ENCODE measurements around the gene STARD5.
"Not testable (repeated sequence)": the region's sequence is repeated elsewhere in the genome, so short reads cannot be mapped to it uniquely, and the experiment has no call there.

Gene STARD5

DNA sequence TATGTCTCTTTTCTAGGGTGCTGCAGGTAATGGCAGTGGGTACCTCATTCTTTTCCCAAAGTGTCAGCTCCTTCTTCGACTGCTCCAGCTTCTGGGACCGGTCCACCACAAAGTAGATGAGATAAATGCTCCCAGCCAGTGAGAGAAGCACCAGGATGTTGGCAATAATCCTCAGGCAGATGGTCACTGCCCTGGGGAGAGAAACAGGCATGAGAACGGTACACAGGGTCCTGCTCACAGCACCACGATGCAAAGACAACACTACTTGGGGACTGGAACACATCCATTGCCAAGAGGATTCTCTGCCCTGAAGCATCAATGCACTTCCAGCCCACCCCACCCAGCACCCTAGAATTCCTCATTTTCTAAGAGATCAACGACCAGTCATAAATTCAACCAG, 27.7 kb upstream of the STARD5 start:
- Histone ChIP-seq H3K4me1 (no peaks in the 10 kb centered on the region), H3K9me3 (no peaks in the 10 kb centered on the region), H3K4me3 (ENCODE audit: low read depth, low read length) (no peak overlapping the region), H3K27me3 (no peaks in the 10 kb centered on the region), H3K36me3 (no peaks in the 10 kb centered on the region)
- DNase-seq, result no peak
- TF ChIP-seq, protein P1, sequence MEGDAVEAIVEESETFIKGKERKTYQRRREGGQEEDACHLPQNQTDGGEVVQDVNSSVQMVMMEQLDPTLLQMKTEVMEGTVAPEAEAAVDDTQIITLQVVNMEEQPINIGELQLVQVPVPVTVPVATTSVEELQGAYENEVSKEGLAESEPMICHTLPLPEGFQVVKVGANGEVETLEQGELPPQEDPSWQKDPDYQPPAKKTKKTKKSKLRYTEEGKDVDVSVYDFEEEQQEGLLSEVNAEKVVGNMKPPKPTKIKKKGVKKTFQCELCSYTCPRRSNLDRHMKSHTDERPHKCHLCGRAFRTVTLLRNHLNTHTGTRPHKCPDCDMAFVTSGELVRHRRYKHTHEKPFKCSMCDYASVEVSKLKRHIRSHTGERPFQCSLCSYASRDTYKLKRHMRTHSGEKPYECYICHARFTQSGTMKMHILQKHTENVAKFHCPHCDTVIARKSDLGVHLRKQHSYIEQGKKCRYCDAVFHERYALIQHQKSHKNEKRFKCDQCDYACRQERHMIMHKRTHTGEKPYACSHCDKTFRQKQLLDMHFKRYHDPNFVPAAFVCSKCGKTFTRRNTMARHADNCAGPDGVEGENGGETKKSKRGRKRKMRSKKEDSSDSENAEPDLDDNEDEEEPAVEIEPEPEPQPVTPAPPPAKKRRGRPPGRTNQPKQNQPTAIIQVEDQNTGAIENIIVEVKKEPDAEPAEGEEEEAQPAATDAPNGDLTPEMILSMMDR (IDR thresholded peaks at IDR 0.05; ENCODE audit: low read depth, low read length), result no peak

DNA sequence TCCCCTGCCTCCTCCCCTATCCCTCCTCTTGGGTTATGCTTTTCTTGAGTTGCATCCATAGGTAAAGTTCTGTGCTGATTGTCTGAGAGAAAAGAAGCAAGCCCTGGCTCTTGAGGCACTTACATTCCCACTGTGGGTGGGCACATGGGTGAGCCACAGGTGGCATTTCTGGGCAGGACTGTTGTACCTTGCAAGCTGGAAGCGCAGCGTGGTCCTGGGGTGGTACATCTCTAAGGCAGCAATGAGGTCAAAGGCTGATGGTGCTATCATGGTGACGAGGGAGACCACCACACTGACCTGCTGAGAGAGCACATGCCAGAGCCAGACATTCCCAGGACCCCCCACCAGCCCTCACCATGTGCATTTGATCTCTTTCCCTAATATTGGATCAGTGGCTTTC, 25.3 kb upstream of the STARD5 start:
- no peak for DNase-seq
- Histone ChIP-seq H3K36me3 (no peaks in the 10 kb centered on the region), H3K27me3 (no peaks in the 10 kb centered on the region), H3K4me3 (ENCODE audit: low read depth, low read length) (no peak overlapping the region), H3K4me1 (no peaks in the 10 kb centered on the region), H3K9me3 (no peaks in the 10 kb centered on the region; the same call in 1 of the 2 replicates)
- TF ChIP-seq, protein P1 (IDR thresholded peaks at IDR 0.05; ENCODE audit: low read depth, low read length), result no peak

GRCh38 chr15:81348691-81349090, 24.8 kb upstream of the STARD5 start:
- not testable (repeated sequence) for H3K4me1 ChIP-seq; H3K27me3 ChIP-seq; H3K4me3 ChIP-seq (ENCODE audit: low read depth, low read length); H3K9me3 ChIP-seq; H3K36me3 ChIP-seq; DNase-seq

- DNase-seq, result no peak
- Histone ChIP-seq H3K36me3 (no peaks in the 10 kb centered on the region), H3K27me3 (no peaks in the 10 kb centered on the region), H3K4me1 (no peaks in the 10 kb centered on the region), H3K9me3 (no peaks in the 10 kb centered on the region; the same call in 1 of the 2 replicates), H3K4me3 (ENCODE audit: low read depth, low read length) (no peak overlapping the region)
- TF ChIP-seq, protein P1 (IDR thresholded peaks at IDR 0.05; ENCODE audit: low read depth, low read length), result no peak
Observed at GRCh38 chr15:81347910-81348309, 24.0 kb upstream of the STARD5 start.

DNA sequence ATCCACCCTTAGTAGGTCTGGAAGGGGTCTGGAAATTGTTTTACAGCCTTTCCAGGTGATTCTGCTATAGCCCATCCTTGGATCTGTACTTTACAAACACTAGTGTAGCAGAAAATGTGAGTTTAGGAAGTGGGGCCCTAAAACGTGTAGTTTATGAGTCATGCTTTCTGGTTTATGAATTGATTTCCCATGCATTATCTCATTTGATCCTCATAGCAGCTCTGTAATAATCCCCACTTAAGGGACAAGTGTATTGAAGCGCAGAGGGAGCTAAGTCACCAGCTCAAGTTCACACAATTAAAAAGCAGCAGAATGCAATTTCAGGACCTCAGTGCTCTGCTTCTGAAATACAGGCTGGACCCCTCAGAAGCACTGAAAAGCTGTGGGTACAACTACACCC, 22.7 kb upstream of the STARD5 start:
- DNase-seq, result no peak
- Histone ChIP-seq H3K36me3 (no peaks in the 10 kb centered on the region), H3K27me3 (0 out of 2 replicates have a peak, but pooled peaks cover 3% of the 10 kb centered on the region), H3K4me1 (no peaks in the 10 kb centered on the region), H3K4me3 (ENCODE audit: low read depth, low read length) (no peak overlapping the region), H3K9me3 (no peaks in the 10 kb centered on the region; the same call in 1 of the 2 replicates)
- TF ChIP-seq, protein P1 (IDR thresholded peaks at IDR 0.05; ENCODE audit: low read depth, low read length), result no peak

- H3K9me3 ChIP-seq, result no peaks in the 10 kb centered on the region; the same call in 1 of the 2 replicates
- TF ChIP-seq, protein P1 (IDR thresholded peaks at IDR 0.05; ENCODE audit: low read depth, low read length), result no peak
- DNase-seq, result no peak
- H3K36me3 ChIP-seq, result no peaks in the 10 kb centered on the region
- H3K4me3 ChIP-seq (ENCODE audit: low read depth, low read length), result no peak overlapping the region
- H3K27me3 ChIP-seq, result 0 out of 2 replicates have a peak, but pooled peaks cover 3% of the 10 kb centered on the region
- H3K4me1 ChIP-seq, result no peaks in the 10 kb centered on the region
Observed at GRCh38 chr15:81343371-81343770, 19.4 kb upstream of the STARD5 start.

GRCh38 chr15:81341351-81341750, 17.4 kb upstream of the STARD5 start:
- H3K9me3 ChIP-seq, result no peaks in the 10 kb centered on the region; the same call in 1 of the 2 replicates
- no peak for DNase-seq

More at GRCh38 chr15:81341351-81341750, 17.4 kb upstream of the STARD5 start:
- TF ChIP-seq, protein P1 (IDR thresholded peaks at IDR 0.05; ENCODE audit: low read depth, low read length), result no peak
- Histone ChIP-seq H3K4me1 (no peaks in the 10 kb centered on the region), H3K27me3 (0 out of 2 replicates have a peak, but pooled peaks cover 3% of the 10 kb centered on the region), H3K4me3 (ENCODE audit: low read depth, low read length) (no peak overlapping the region), H3K36me3 (no peaks in the 10 kb centered on the region)
